Heart right ventricle (tissue), 16 donors: Measurements from ENCODE around the gene GIT1. TPM values are rescaled to one million over a fixed set of nuclear protein-coding genes. Genes with fewer than 3 reads are reported as not detected.

Experiments used
- ATAC-seq, 8 donors: fragments of 200-7000 bp; cut with Tn5 transposase; one replicate each; pipeline ENCODE4 v1.9.1; 2020; ENCODE audit warnings: mild to moderate bottlenecking in 8 of 8, moderate library complexity in 8 of 8, moderate number of reproducible peaks in 1 of 8
- DNase-seq, 2 donors: peaks; one replicate each; pipeline ENCODE4 v3.0.0-alpha.2; 2020
- H3K27ac ChIP-seq, 10 donors: fragments of 200-600 bp; sonication (generic) in 2 of 10; one replicate each; pipeline versions ENCODE4 v1.5.0 to v1.8.0; 2020 to 2022; ENCODE audit warnings: mild to moderate bottlenecking in 3 of 10
- H3K27me3 ChIP-seq, 7 donors: fragments of 200-600 bp; one replicate each; pipeline ENCODE4 v1.8.0; 2021 to 2022; ENCODE audit warnings: mild to moderate bottlenecking in 2 of 7
- H3K36me3 ChIP-seq, 9 donors: fragments of 200-600 bp; sonication (generic) in 1 of 9; one replicate each; pipeline versions ENCODE4 v1.5.0 to v1.8.0; 2020 to 2022; ENCODE audit warnings: mild to moderate bottlenecking in 2 of 9
- H3K4me1 ChIP-seq, 9 donors: fragments of 200-600 bp; sonication (generic) in 1 of 9; one replicate each; pipeline versions ENCODE4 v1.5.0 to v1.8.0; 2020 to 2022; ENCODE audit warnings: mild to moderate bottlenecking in 4 of 9
- H3K4me3 ChIP-seq, 10 donors: fragments of 200-600 bp; sonication (generic) in 2 of 10; one replicate each; pipeline versions ENCODE4 v1.5.0 to v1.8.0; 2020 to 2022; ENCODE audit warnings: mild to moderate bottlenecking in 7 of 10, moderate library complexity in 2 of 10
- H3K9me3 ChIP-seq, 11 donors: fragments of 200-600 bp in 10 of 11; sonication (generic) in 2 of 11; one replicate each; pipeline versions ENCODE4 v1.5.0 to v1.8.0; 2013 to 2022; ENCODE audit warnings: mild to moderate bottlenecking in 2 of 11, control low read depth in 1 of 11, moderate library complexity in 1 of 11
- CTCF ChIP-seq, 9 donors: fragments of 200-600 bp; sonication (generic) in 2 of 9; IDR thresholded peaks; one replicate each; pipeline versions ENCODE4 v1.5.0 to v1.8.0; 2021 to 2022; ENCODE audit warnings: antibody characterized with exemption in 9 of 9, mild to moderate bottlenecking in 5 of 9, moderate library complexity in 1 of 9
- WGBS, 2 donors: extraction: QIAGEN DNeasy Blood & Tissue Kit; methylation state at CpG; one replicate each; pipeline ENCODE4 v1.1.7; 2013; ENCODE audit warnings: inconsistent platforms in 1 of 2; 5-methylcytosine and 5-hydroxymethylcytosine counted together
- intact Hi-C, 10 donors: fragments of 100-400 bp; cut with DNase I; formaldehyde crosslinking; loops; one replicate each; pipeline versions ENCODE4 v1.11.1 to v1.14.2; 2022
- polyA plus RNA-seq, 2 donors: library from polyadenylated mRNA; stranded (reverse); fragments of 200-250 nt; gene quantifications; one replicate each; pipeline ENCODE4 v1.2.3, GENCODE V29; 2013
- total RNA-seq, 10 donors: library from RNA; stranded (reverse); fragmentation: NEBNext Ultra II Directional in 3 of 10; extraction: Animal tissue kit (Norgen Biotek cat#: 25700) in 3 of 10; gene quantifications; one replicate each; pipeline versions ENCODE4 v1.2.1 to v1.2.4, GENCODE V29; 2021 to 2023
- donor health status: Arrhythmogenic right ventricular cardiomyopathy.
- donor health status: ischemic (EF 13 %, LVEDD 7.1; RV severe dilation, severe dysfunction).
- donor health status: healthy with polysubstance abuse.
- donor health status: DM: no; HTN: yes; CAD: no.
- donor health status: DM: no; HTN: no; CAD: no.
- donor health status: ischemic (EF 25% LVEDD 6.9; RV normal size, moderate dysfunction).
- donor health status: ischemic (EF 25% LVEDD 5.7; RV mildly dilated, moderate dysfunction).
- donor health status: healthy.
- donor health status: DM: yes; HTN: yes; CAD: no.
- donor health status: Ischemic cardiomyopathy.
- donor health status: ischemic (EF 35%, LVEDD 5.7; RV mildly dilated, moderate dysfunction).
- donor health status: nonischemic (EF 11% LVEDD 7.7; RV severe dilation, severe dysfunction).
- donor health status: DM: yes; HTN: yes; CAD: no.
- donor health status: PGD.
- donor health status: ischemic (EF 29% LVEDD 5.4; RV normal size, mild dysfunction).
- donor health status: nonischemic (EF 23%, LVEDD 6.1; RV moderate dilation, normal function).

Gene GIT1
- total and polyA plus RNA-seq, 12 donors, result 20.6 to 35.4 (median 28.9) TPM

- Histone ChIP-seq H3K36me3 (peaks cover 0 to 5% (median 0%) of the 10 kb centered on the region in 9 donors), H3K27me3 (peaks cover 0 to 43% (median 0%) of the 10 kb centered on the region in 7 donors), H3K4me1 (peaks cover 14 to 81% (median 65%) of the 10 kb centered on the region in 9 donors), H3K27ac (peak overlapping the region in 4 of 10 donors; percentile 26 to 71 (median 36)), H3K4me3 (peak overlapping the region; percentile 14 to 60 (median 50)), H3K9me3 (no peaks in the 10 kb centered on the region)
- peak in 1 of 9 donors; percentile 15 for TF ChIP-seq CTCF (IDR thresholded peaks at IDR 0.05)
- DNase-seq (peak; percentile 75 to 86), ATAC-seq (peak; percentile 28 to 79 (median 64))
- 21 to 32% methylated on average over 74 of the region's 74 CpGs for WGBS, 2 donors
- intact Hi-C loops, result loop anchor here in 4 of 10 donors (5.0 to 10.0 kb wide), 4 partner anchors 159 to 319 kb away; partner anchors contain the start of gene SSH2 (in 2 of the 4)
Measured at GRCh38 chr17:29615492-29616299, 26.2 kb upstream of the GIT1 start.

- 57 to 58% methylated on average over 15 of the region's 15 CpGs for WGBS, 2 donors
- peak overlapping the region in 2 of 10 donors; percentile 13 to 71 for H3K27ac ChIP-seq
Measured at GRCh38 chr17:29615048-29615385, 25.6 kb upstream of the GIT1 start.

GRCh38 chr17:29614349-29615047 lies 25.1 kb upstream of the GIT1 start:
- TF ChIP-seq CTCF (IDR thresholded peaks at IDR 0.05), result no peak
- intact Hi-C loops, result loop anchor here in 5 of 10 donors (5.0 to 10.0 kb wide), 5 partner anchors 37 to 320 kb away; partner anchors contain the start of gene SSH2 (in 2 of the 5)
- peaks cover 0 to 42% (median 0%) of the 10 kb centered on the region in 7 donors for H3K27me3 ChIP-seq
- WGBS, 2 donors, result 83 to 84% methylated on average over 16 of the region's 16 CpGs
- peaks cover 14 to 69% (median 56%) of the 10 kb centered on the region in 9 donors for H3K4me1 ChIP-seq
- peak overlapping the region in 1 of 10 donors; percentile 59 for H3K4me3 ChIP-seq
- ATAC-seq (no peak), DNase-seq (no peak)
- no peak overlapping the region for H3K27ac ChIP-seq
- peaks cover 0 to 6% (median 0%) of the 10 kb centered on the region in 9 donors for H3K36me3 ChIP-seq
- H3K9me3 ChIP-seq, result no peaks in the 10 kb centered on the region

More at GRCh38 chr17:29615048-29615385, 25.6 kb upstream of the GIT1 start:
- no peak for TF ChIP-seq CTCF (IDR thresholded peaks at IDR 0.05)
- intact Hi-C loops, result loop anchor here in 4 of 10 donors (5.0 to 10.0 kb wide), 4 partner anchors 160 to 320 kb away; partner anchors contain the start of gene SSH2 (in 2 of the 4)
- ATAC-seq (no peak), DNase-seq (no peak)
- Histone ChIP-seq H3K36me3 (peaks cover 0 to 5% (median 0%) of the 10 kb centered on the region in 9 donors), H3K9me3 (no peaks in the 10 kb centered on the region), H3K4me1 (peaks cover 14 to 74% (median 59%) of the 10 kb centered on the region in 9 donors), H3K4me3 (peak overlapping the region in 6 of 10 donors; percentile 49 to 60 (median 54)), H3K27me3 (peaks cover 0 to 43% (median 0%) of the 10 kb centered on the region in 7 donors)

GRCh38 chr17:29613856-29614255 lies 24.4 kb upstream of the GIT1 start:
- Histone ChIP-seq H3K9me3 (no peaks in the 10 kb centered on the region), H3K4me1 (peaks cover 14 to 63% (median 51%) of the 10 kb centered on the region in 9 donors), H3K4me3 (peak overlapping the region in 9 of 10 donors; percentile 11 to 53 (median 44)), H3K27ac (peak overlapping the region in 7 of 10 donors; percentile 11 to 48 (median 33)), H3K36me3 (peaks cover 0 to 11% (median 0%) of the 10 kb centered on the region in 9 donors), H3K27me3 (peaks cover 0 to 36% (median 0%) of the 10 kb centered on the region in 7 donors)
- TF ChIP-seq CTCF (IDR thresholded peaks at IDR 0.05), result no peak
- DNase-seq (no peak), ATAC-seq (peak in 2 of 8 donors; percentile 0 to 2)
- intact Hi-C loops, result loop anchor here in 3 of 10 donors (5.0 to 10.0 kb wide), 3 partner anchors 37 to 321 kb away; partner anchors contain the start of gene SSH2 (in 1 of the 3)
- WGBS, 2 donors, result 23 to 24% methylated on average over 13 of the region's 13 CpGs
